GM12892 (cell line): ENCODE measurements around the gene UBXN6.

ENCODE experiments used
- POLR2A ChIP-seq: IDR thresholded peaks from 2 replicates; pipeline ENCODE4 v1.6.1; 2011; ENCODE audit warnings: low read depth, low read length, control low read depth
- POLR2AphosphoS5 ChIP-seq: IDR thresholded peaks from 2 replicates; pipeline ENCODE4 v1.6.1; 2011; ENCODE audit warnings: low read depth, low read length, control low read depth

DNA sequence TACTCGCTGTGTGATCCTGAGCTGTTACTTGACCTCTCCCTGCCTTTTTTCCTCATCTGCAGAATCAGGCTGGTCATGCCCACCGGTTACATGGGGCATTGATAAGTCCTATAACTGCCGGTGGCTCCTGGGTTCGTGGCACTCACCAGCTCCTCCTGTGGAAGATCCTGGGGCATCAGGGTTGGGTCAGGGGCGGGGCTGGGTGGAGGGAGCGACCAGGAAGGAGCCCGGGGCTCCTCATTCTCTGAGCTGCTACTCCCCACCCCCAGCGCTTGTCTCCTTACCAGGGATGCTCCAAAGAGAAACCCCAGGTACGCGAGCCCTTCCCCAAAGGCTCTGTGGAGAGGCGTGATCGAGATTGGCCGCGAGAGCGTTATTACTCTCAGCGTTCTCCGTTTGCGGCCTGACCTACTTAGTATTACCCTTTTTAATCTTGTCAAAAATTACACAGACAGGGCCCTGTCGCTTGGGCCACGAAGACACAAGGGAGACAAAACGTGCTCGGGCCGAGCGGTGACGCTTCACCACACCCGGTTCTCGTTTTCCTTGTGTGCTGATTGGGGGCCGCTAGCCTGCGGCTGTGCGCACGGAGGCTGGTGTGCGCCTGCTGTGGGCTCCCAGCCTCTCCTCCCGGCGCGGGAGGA is 25.2 kb upstream of the UBXN6 start:
- no peak for TF ChIP-seq POLR2A
- TF ChIP-seq POLR2AphosphoS5: no peak
